ENCODE results near the gene NFKBIA.

NFKBIA gene

GRCh38 chr14:35435177-35435576 is 30.6 kb upstream of the NFKBIA start:
- Histone ChIP-seq H3K27me3 (replicated peaks; ENCODE audit: control insufficient read depth, insufficient read depth, low read length) (no peaks in the 10 kb centered on the region), H3K4me3 (replicated peaks; ENCODE audit: low read depth, low read length) (no peak overlapping the region), H3K36me3 (ENCODE audit: control insufficient read depth, insufficient read depth, low read length) (no peaks in the 10 kb centered on the region)
- no peak for TF ChIP-seq CTCF (IDR thresholded peaks at IDR 0.05; ENCODE audit: insufficient read depth, low read length, poor library complexity, severe bottlenecking)
- DNase-seq (ENCODE audit: extremely low read depth, insufficient read length), result no peak

- no peak for DNase-seq (ENCODE audit: extremely low read depth, insufficient read length)
- Histone ChIP-seq H3K27me3 (replicated peaks; ENCODE audit: control insufficient read depth, insufficient read depth, low read length) (no peaks in the 10 kb centered on the region), H3K36me3 (ENCODE audit: control insufficient read depth, insufficient read depth, low read length) (no peaks in the 10 kb centered on the region), H3K4me3 (replicated peaks; ENCODE audit: low read depth, low read length) (no peak overlapping the region)
- no peak for TF ChIP-seq CTCF (IDR thresholded peaks at IDR 0.05; ENCODE audit: insufficient read depth, low read length, poor library complexity, severe bottlenecking)
Observed at GRCh38 chr14:35433826-35434225, 29.3 kb upstream of the NFKBIA start.

GRCh38 chr14:35430459-35431199 is 26.1 kb upstream of the NFKBIA start:
- no peak for TF ChIP-seq CTCF (IDR thresholded peaks at IDR 0.05; ENCODE audit: insufficient read depth, low read length, poor library complexity, severe bottlenecking)
- H3K27me3 ChIP-seq (replicated peaks; ENCODE audit: control insufficient read depth, insufficient read depth, low read length), result no peaks in the 10 kb centered on the region
- H3K36me3 ChIP-seq (ENCODE audit: control insufficient read depth, insufficient read depth, low read length), result no peaks in the 10 kb centered on the region
- H3K4me3 ChIP-seq (replicated peaks; ENCODE audit: low read depth, low read length), result no peak overlapping the region
- no peak for DNase-seq (ENCODE audit: extremely low read depth, insufficient read length)

- DNase-seq (ENCODE audit: extremely low read depth, insufficient read length), result no peak
- H3K27me3 ChIP-seq (replicated peaks; ENCODE audit: control insufficient read depth, insufficient read depth, low read length), result no peaks in the 10 kb centered on the region
- no peak for TF ChIP-seq CTCF (IDR thresholded peaks at IDR 0.05; ENCODE audit: insufficient read depth, low read length, poor library complexity, severe bottlenecking)
- no peak overlapping the region for H3K4me3 ChIP-seq (replicated peaks; ENCODE audit: low read depth, low read length)
- no peaks in the 10 kb centered on the region for H3K36me3 ChIP-seq (ENCODE audit: control insufficient read depth, insufficient read depth, low read length)
Observed at GRCh38 chr14:35429951-35430350, 25.4 kb upstream of the NFKBIA start.

GRCh38 chr14:35425850-35426249 is 21.3 kb upstream of the NFKBIA start:
- Histone ChIP-seq H3K36me3 (ENCODE audit: control insufficient read depth, insufficient read depth, low read length) (no peaks in the 10 kb centered on the region), H3K4me3 (replicated peaks; ENCODE audit: low read depth, low read length) (no peak overlapping the region), H3K27me3 (replicated peaks; ENCODE audit: control insufficient read depth, insufficient read depth, low read length) (no peaks in the 10 kb centered on the region)
- DNase-seq (ENCODE audit: extremely low read depth, insufficient read length), result no peak
- TF ChIP-seq CTCF (IDR thresholded peaks at IDR 0.05; ENCODE audit: insufficient read depth, low read length, poor library complexity, severe bottlenecking), result no peak

GRCh38 chr14:35423621-35424020 is 19.1 kb upstream of the NFKBIA start:
- H3K36me3 ChIP-seq (ENCODE audit: control insufficient read depth, insufficient read depth, low read length), result no peaks in the 10 kb centered on the region
- H3K4me3 ChIP-seq (replicated peaks; ENCODE audit: low read depth, low read length), result no peak overlapping the region
- no peak for DNase-seq (ENCODE audit: extremely low read depth, insufficient read length)
- no peak for TF ChIP-seq CTCF (IDR thresholded peaks at IDR 0.05; ENCODE audit: insufficient read depth, low read length, poor library complexity, severe bottlenecking)
- H3K27me3 ChIP-seq (replicated peaks; ENCODE audit: control insufficient read depth, insufficient read depth, low read length), result no peaks in the 10 kb centered on the region
